ENCODE results near the gene TRIM46.
A peak's percentile ranks its signal among the peaks of the same experiment; 100 is the strongest.
"Not testable (repeated sequence)": the region's sequence is repeated elsewhere in the genome, so short reads cannot be mapped to it uniquely, and the experiment has no call there.

Gene TRIM46

DNA sequence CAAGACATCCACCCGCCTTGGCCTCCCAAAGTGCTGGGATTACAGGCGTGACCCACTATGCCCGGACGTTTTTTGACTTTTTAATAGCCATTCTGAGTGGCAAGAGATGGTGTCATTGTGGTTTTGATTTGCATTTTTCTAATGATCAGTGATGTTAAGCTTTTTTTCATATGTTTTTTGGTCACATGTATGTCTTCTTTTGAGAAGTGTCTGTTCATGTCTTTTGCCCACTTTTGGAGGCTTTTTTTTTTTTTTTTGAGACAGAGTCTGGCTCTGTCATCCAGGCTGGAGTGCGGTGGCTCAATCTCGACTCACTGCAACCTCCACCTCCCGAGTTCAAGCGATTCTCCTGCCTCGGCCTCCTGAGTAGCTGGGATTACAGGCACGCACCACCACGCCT, 9.0 kb upstream of the TRIM46 start:
- not testable (repeated sequence) for H3K27ac ChIP-seq (ENCODE audit: low read depth in 2 of 2, low read length in 2 of 2); H3K4me3 ChIP-seq (ENCODE audit: low read length in 2 of 2); H3K9me3 ChIP-seq (ENCODE audit: control insufficient read depth in 2 of 2, low read length in 2 of 2); H3K27me3 ChIP-seq (ENCODE audit: control insufficient read depth in 2 of 2, insufficient read depth in 2 of 2, low read length in 2 of 2); H3K9ac ChIP-seq (ENCODE audit: low read depth in 1 of 2, low read length in 2 of 2)
- Histone ChIP-seq H3K36me3 (ENCODE audit: control insufficient read depth in 2 of 2, insufficient read depth in 2 of 2, low read length in 2 of 2) (peaks cover 6 to 11% of the 10 kb centered on the region in 2 donors), H3K4me1 (ENCODE audit: control insufficient read depth in 2 of 2, insufficient read depth in 2 of 2, low read length in 2 of 2) (peaks cover 6 to 10% of the 10 kb centered on the region in 2 donors)

DNA sequence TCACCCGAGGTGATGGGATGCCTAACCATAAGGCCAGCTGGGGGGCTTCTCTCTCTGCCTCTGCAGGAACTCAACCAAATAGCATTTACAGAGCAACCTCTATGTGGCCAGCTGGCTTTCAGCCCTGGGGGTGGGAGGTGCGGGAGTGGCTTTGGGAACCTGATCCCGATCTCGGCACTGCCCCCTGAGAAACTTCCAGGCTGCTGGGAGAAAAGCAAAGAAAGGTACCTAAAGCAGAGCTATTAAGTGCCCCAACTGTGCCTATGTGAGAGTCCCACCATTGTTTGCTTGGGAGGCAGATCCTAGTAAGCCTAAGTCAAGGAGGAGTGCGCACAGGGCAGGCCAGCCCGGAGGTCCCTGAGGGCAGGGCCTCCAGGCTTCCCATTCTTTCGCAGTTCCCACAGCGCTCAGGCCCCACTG, 7.6 kb upstream of the TRIM46 start:
- Histone ChIP-seq H3K36me3 (ENCODE audit: control insufficient read depth in 2 of 2, insufficient read depth in 2 of 2, low read length in 2 of 2) (peaks cover 13 to 16% of the 10 kb centered on the region in 2 donors), H3K27ac (ENCODE audit: low read depth in 2 of 2, low read length in 2 of 2) (no peak overlapping the region), H3K9ac (ENCODE audit: low read depth in 1 of 2, low read length in 2 of 2) (no peak overlapping the region), H3K27me3 (ENCODE audit: control insufficient read depth in 2 of 2, insufficient read depth in 2 of 2, low read length in 2 of 2) (no peaks in the 10 kb centered on the region), H3K4me1 (ENCODE audit: control insufficient read depth in 2 of 2, insufficient read depth in 2 of 2, low read length in 2 of 2) (peaks cover 6 to 10% of the 10 kb centered on the region in 2 donors), H3K9me3 (ENCODE audit: control insufficient read depth in 2 of 2, low read length in 2 of 2) (no peaks in the 10 kb centered on the region), H3K4me3 (ENCODE audit: low read length in 2 of 2) (no peak overlapping the region)

DNA sequence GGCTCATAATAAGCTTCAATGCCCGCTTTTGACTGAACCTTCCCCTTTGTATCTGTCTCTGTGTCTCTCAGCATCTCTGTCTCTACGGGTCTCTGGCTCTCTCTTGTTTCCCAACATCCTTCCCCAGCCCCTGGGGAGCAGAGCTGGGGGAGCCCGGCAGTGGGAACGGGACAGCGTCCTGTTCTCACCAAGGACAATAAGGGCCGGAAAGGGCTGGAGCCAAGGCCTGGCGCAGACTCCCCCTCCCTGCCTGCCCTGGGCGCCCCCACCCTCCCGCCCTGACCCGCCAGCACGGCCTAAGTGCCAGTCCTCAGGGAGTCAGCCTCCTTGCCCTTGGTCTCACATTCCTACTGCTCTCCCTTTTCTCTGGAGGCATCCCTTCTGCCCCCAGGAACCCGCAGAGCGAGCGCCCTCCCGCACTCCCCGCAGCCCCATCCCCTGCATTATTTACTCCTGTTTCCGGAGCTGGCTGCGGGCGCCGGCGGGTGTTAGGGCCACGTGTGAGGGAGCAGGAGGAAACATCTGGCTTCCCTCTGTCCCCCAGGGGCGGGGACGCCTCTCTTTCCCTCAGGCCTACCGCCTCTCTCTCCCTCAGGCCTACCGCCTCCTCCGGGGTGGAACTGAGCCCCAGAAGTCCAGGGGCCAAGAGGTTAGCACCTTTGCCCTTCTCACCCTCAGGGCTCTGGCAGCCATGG, 7.0 kb upstream of the TRIM46 start:
- Histone ChIP-seq H3K4me1 (ENCODE audit: control insufficient read depth in 2 of 2, insufficient read depth in 2 of 2, low read length in 2 of 2) (peaks cover 6 to 10% of the 10 kb centered on the region in 2 donors), H3K27me3 (ENCODE audit: control insufficient read depth in 2 of 2, insufficient read depth in 2 of 2, low read length in 2 of 2) (no peaks in the 10 kb centered on the region), H3K9me3 (ENCODE audit: control insufficient read depth in 2 of 2, low read length in 2 of 2) (no peaks in the 10 kb centered on the region), H3K9ac (ENCODE audit: low read depth in 1 of 2, low read length in 2 of 2) (no peak overlapping the region), H3K36me3 (ENCODE audit: control insufficient read depth in 2 of 2, insufficient read depth in 2 of 2, low read length in 2 of 2) (peaks cover 13 to 16% of the 10 kb centered on the region in 2 donors), H3K4me3 (ENCODE audit: low read length in 2 of 2) (no peak overlapping the region), H3K27ac (ENCODE audit: low read depth in 2 of 2, low read length in 2 of 2) (no peak overlapping the region)

DNA sequence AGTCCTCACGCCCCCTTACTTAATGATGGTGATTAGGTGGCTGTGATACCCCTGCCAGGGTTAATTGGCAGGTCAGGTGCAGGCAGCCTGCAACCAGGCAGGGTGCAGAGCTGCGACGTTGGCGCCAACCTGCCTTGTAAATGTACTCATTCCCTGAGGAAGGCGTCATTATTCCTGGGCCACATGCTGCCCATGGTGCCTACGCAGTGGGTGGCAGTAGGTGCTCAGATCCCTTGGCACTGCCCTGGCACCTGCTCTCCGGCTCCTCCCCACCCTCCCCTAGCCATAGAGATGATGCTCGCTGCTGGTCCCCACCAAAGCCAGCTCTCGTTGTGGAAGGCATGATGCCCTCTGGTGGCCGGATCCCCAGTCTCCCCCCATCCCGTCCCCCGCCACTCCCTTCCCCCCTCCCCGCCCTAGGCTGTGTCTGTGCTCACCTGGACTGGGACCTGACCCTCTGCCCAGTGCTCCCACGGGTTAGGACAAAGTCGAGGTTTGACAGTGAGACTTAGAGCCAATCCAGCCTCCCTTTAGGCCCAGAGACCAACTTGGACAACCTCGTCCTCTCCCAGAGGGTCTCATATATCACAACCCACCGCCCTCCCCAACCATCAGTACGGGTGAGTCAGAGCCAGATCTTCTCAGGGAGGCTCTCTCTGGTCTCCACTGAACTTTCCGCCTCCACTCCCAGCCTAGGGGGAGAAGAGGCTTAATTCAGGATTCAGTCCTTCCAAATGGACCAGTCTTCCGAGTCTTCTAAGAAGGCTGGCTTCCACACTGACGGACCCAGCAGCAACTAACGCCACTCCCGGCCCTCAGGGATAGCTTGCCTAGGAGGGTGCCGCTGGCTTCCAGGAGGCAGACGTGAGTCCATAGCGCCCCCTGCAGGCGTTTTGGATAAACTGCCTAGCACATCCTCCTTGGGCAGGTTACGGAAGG, 6.2 kb upstream of the TRIM46 start:
- Histone ChIP-seq H3K9me3 (ENCODE audit: control insufficient read depth in 2 of 2, low read length in 2 of 2) (no peaks in the 10 kb centered on the region), H3K27me3 (ENCODE audit: control insufficient read depth in 2 of 2, insufficient read depth in 2 of 2, low read length in 2 of 2) (no peaks in the 10 kb centered on the region), H3K4me1 (ENCODE audit: control insufficient read depth in 2 of 2, insufficient read depth in 2 of 2, low read length in 2 of 2) (peaks cover 10 to 16% of the 10 kb centered on the region in 2 donors), H3K4me3 (ENCODE audit: low read length in 2 of 2) (no peak overlapping the region), H3K36me3 (ENCODE audit: control insufficient read depth in 2 of 2, insufficient read depth in 2 of 2, low read length in 2 of 2) (peaks cover 13 to 16% of the 10 kb centered on the region in 2 donors), H3K27ac (ENCODE audit: low read depth in 2 of 2, low read length in 2 of 2) (peak overlapping the region in 1 of 2 donors; percentile 11), H3K9ac (ENCODE audit: low read depth in 1 of 2, low read length in 2 of 2) (peak overlapping the region in 1 of 2 donors; percentile 21)

DNA sequence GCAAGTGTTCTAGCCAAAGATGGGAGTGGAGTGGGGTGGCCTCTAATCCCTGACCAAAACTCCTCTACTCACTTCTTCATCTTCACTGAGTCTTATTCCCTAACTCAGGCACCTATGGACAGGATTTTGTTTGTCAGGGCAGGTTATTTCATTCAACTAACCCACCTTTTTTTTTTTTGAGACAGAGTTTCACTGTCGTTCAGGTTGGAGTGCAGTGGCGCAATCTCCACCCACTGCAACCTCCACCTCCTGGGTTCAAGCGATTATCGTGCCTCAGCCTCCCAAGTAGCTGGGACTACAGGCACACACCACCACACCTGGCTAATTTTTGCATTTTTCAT, 5.6 kb upstream of the TRIM46 start:
- peaks cover 14 to 18% of the 10 kb centered on the region in 2 donors for H3K4me1 ChIP-seq (ENCODE audit: control insufficient read depth in 2 of 2, insufficient read depth in 2 of 2, low read length in 2 of 2)
- not testable (repeated sequence) for H3K9ac ChIP-seq (ENCODE audit: low read depth in 1 of 2, low read length in 2 of 2); H3K9me3 ChIP-seq (ENCODE audit: control insufficient read depth in 2 of 2, low read length in 2 of 2); H3K27me3 ChIP-seq (ENCODE audit: control insufficient read depth in 2 of 2, insufficient read depth in 2 of 2, low read length in 2 of 2); H3K4me3 ChIP-seq (ENCODE audit: low read length in 2 of 2); H3K27ac ChIP-seq (ENCODE audit: low read depth in 2 of 2, low read length in 2 of 2)
- peaks cover 13 to 16% of the 10 kb centered on the region in 2 donors for H3K36me3 ChIP-seq (ENCODE audit: control insufficient read depth in 2 of 2, insufficient read depth in 2 of 2, low read length in 2 of 2)

DNA sequence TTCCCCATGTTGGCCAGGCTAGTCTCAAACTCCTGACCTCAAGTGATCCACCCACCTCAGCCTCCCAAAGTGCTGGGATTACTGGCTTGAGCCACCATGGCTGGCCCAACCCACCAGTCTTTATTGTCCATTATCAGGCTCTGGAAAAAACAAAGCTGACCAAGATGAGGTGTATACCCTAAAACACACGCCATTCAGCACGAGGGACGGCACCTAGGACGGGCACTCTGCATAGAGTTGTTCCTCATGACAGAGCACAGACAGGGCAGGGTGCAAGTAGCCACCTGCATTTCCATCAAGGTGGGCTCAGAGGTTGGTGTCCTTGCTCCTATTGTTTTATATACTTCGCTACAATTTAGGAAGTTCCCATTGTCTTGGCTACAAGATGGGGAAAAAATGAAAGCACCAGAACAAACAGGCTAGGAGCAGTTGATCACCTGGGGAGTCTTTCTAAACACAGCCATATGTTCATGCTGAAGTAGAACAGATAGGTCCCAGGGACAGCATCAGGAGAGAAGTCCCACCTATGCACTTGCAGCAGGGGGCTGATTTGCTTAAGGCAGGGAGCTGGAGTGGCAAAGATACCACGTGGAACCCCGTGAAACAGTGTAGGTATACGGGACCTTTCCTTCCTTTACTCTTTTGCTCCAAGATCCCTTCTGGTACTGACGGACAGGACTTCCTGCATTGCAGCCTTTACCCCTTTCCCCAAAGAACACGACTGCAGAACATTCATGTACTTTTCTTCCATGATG, 5.0 kb upstream of the TRIM46 start:
- no peak overlapping the region for H3K4me3 ChIP-seq (ENCODE audit: low read length in 2 of 2)
- H3K9me3 ChIP-seq (ENCODE audit: control insufficient read depth in 2 of 2, low read length in 2 of 2): no peaks in the 10 kb centered on the region
- H3K27me3 ChIP-seq (ENCODE audit: control insufficient read depth in 2 of 2, insufficient read depth in 2 of 2, low read length in 2 of 2): no peaks in the 10 kb centered on the region
- no peak overlapping the region for H3K9ac ChIP-seq (ENCODE audit: low read depth in 1 of 2, low read length in 2 of 2)
- peaks cover 13 to 16% of the 10 kb centered on the region in 2 donors for H3K36me3 ChIP-seq (ENCODE audit: control insufficient read depth in 2 of 2, insufficient read depth in 2 of 2, low read length in 2 of 2)
- H3K27ac ChIP-seq (ENCODE audit: low read depth in 2 of 2, low read length in 2 of 2): no peak overlapping the region
- peaks cover 14 to 18% of the 10 kb centered on the region in 2 donors for H3K4me1 ChIP-seq (ENCODE audit: control insufficient read depth in 2 of 2, insufficient read depth in 2 of 2, low read length in 2 of 2)

DNA sequence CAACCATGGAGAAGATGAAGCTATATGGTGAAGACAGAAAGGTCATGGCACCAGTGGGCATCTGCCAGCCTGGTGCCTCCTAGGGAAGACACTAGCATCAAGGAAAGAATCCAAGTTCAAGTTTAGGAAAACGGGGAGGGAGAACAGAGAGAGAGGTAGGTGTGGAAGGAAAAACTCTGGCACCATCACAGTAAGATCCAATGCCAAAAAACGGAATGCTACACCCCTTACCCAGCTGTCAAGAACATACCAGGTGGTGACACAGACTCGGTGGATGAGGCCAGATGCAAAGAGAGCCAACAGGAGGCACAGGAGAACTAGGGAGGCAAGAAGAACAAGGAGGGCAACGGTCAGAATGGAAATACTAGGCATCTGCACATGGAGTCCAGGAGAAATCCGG, 4.1 kb upstream of the TRIM46 start:
- peaks cover 14 to 21% of the 10 kb centered on the region in 2 donors for H3K4me1 ChIP-seq (ENCODE audit: control insufficient read depth in 2 of 2, insufficient read depth in 2 of 2, low read length in 2 of 2)
- no peak overlapping the region for H3K9ac ChIP-seq (ENCODE audit: low read depth in 1 of 2, low read length in 2 of 2)
- H3K36me3 ChIP-seq (ENCODE audit: control insufficient read depth in 2 of 2, insufficient read depth in 2 of 2, low read length in 2 of 2): peaks cover 13 to 16% of the 10 kb centered on the region in 2 donors
- H3K9me3 ChIP-seq (ENCODE audit: control insufficient read depth in 2 of 2, low read length in 2 of 2): no peaks in the 10 kb centered on the region
- peaks cover 0 to 3% of the 10 kb centered on the region in 2 donors for H3K27me3 ChIP-seq (ENCODE audit: control insufficient read depth in 2 of 2, insufficient read depth in 2 of 2, low read length in 2 of 2)
- H3K27ac ChIP-seq (ENCODE audit: low read depth in 2 of 2, low read length in 2 of 2): no peak overlapping the region
- H3K4me3 ChIP-seq (ENCODE audit: low read length in 2 of 2): no peak overlapping the region

DNA sequence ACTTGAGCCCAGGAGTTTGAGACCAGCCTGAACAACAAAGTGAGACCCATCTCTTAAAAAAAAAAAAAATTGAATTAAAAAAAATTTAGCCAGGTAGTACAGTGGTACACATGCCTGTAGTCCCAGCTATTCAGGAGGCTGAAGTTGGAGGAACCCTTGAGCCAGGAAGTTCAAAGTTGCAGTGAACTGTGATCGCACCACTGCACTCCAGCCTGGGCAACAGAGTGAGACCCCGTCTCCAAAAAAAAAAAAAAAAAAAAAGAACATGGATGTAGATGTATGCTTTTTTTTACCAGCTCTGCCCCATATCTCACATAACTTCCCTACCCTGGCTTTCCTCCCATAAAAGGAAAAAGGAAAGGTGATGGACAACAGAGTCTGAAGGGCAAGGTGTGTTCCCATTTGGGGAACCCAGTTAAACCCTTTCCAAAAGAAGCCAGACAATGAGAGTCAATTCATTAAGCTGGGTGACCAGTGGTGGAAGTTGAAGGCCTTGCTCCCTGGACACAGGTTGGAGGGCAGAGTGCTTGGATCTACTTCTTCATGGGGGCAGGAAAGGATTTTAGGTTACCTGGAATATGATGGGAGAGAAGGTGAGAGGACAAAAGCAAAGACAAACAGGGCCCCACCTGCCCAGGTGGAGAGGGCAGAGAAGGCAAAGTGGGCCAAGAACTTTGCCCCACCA, 3.4 kb upstream of the TRIM46 start:
- Histone ChIP-seq H3K36me3 (ENCODE audit: control insufficient read depth in 2 of 2, insufficient read depth in 2 of 2, low read length in 2 of 2) (peaks cover 13 to 16% of the 10 kb centered on the region in 2 donors), H3K4me1 (ENCODE audit: control insufficient read depth in 2 of 2, insufficient read depth in 2 of 2, low read length in 2 of 2) (peaks cover 14 to 21% of the 10 kb centered on the region in 2 donors), H3K27ac (ENCODE audit: low read depth in 2 of 2, low read length in 2 of 2) (no peak overlapping the region), H3K4me3 (ENCODE audit: low read length in 2 of 2) (no peak overlapping the region), H3K9me3 (ENCODE audit: control insufficient read depth in 2 of 2, low read length in 2 of 2) (no peaks in the 10 kb centered on the region), H3K9ac (ENCODE audit: low read depth in 1 of 2, low read length in 2 of 2) (no peak overlapping the region), H3K27me3 (ENCODE audit: control insufficient read depth in 2 of 2, insufficient read depth in 2 of 2, low read length in 2 of 2) (peaks cover 0 to 3% of the 10 kb centered on the region in 2 donors)

DNA sequence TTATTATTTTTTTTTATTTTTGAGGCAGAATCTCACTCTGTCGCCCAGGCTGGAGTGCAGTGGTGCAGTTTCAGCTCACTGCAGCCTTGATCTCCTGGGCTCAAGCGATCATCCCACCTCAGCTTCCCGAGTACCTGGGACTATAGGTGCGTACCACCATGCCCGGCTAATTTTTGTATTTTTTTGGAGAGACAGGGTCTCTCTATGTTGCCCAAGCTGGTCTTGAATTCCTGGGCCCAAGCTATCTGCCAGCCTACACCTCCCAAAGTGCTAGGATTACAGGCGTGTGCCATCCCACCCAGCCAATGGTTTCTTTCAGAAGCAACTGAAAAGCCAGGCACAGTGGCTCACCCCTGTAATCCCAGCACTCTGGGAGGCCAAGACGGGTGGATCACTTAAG, 2.8 kb upstream of the TRIM46 start:
- Histone ChIP-seq H3K27me3 (ENCODE audit: control insufficient read depth in 2 of 2, insufficient read depth in 2 of 2, low read length in 2 of 2) (peaks cover 0 to 3% of the 10 kb centered on the region in 2 donors), H3K4me3 (ENCODE audit: low read length in 2 of 2) (no peak overlapping the region), H3K36me3 (ENCODE audit: control insufficient read depth in 2 of 2, insufficient read depth in 2 of 2, low read length in 2 of 2) (peaks cover 13 to 16% of the 10 kb centered on the region in 2 donors), H3K4me1 (ENCODE audit: control insufficient read depth in 2 of 2, insufficient read depth in 2 of 2, low read length in 2 of 2) (peaks cover 15 to 21% of the 10 kb centered on the region in 2 donors), H3K9ac (ENCODE audit: low read depth in 1 of 2, low read length in 2 of 2) (no peak overlapping the region), H3K27ac (ENCODE audit: low read depth in 2 of 2, low read length in 2 of 2) (no peak overlapping the region), H3K9me3 (ENCODE audit: control insufficient read depth in 2 of 2, low read length in 2 of 2) (no peaks in the 10 kb centered on the region)

Measured in mucosa of rectum (tissue), 2 donors.